ENCODE data around the gene ADCY4. TPM values are rescaled to one million over a fixed set of nuclear protein-coding genes. Genes with fewer than 3 reads are reported as not detected.

Gene ADCY4
- total and polyA plus RNA-seq, 4 donors = 22.6 to 42.8 (median 36.0) TPM

GRCh38 chr14:24381363-24382063 lies 46.6 kb upstream of the ADCY4 start:
- no peak for TF ChIP-seq CTCF (IDR thresholded peaks at IDR 0.05; ENCODE audit: control extremely low read depth, extremely low read depth)
- DNase-seq = no peak
- WGBS, 2 donors = 88 to 92% methylated on average over 8 of the region's 8 CpGs

GRCh38 chr14:24379907-24380730 lies 45.2 kb upstream of the ADCY4 start:
- H3K27me3 ChIP-seq (ENCODE audit: control insufficient read depth in 3 of 3, insufficient read depth in 3 of 3, low read length in 2 of 3) = no peaks in the 10 kb centered on the region
- DNase-seq = no peak

More at GRCh38 chr14:24381363-24382063, 46.6 kb upstream of the ADCY4 start:
- Histone ChIP-seq H3K4me1 (ENCODE audit: control insufficient read depth in 5 of 5, insufficient read depth in 5 of 5, low read length in 5 of 5) (peaks cover 0 to 8% (median 0%) of the 10 kb centered on the region in 5 donors), H3K9ac (ENCODE audit: insufficient read depth in 1 of 2, low read length in 2 of 2) (no peak overlapping the region), H3K36me3 (ENCODE audit: control insufficient read depth in 4 of 4, insufficient read depth in 4 of 4, low read length in 4 of 4) (peaks cover 0 to 3% (median 0%) of the 10 kb centered on the region in 4 donors), H3K27ac (ENCODE audit: low read depth in 1 of 2, low read length in 1 of 2) (no peak overlapping the region), H3K9me3 (ENCODE audit: control insufficient read depth in 4 of 4, insufficient read depth in 3 of 4, low read length in 3 of 4) (no peaks in the 10 kb centered on the region), H3K4me3 (no peak overlapping the region), H3K27me3 (ENCODE audit: control insufficient read depth in 3 of 3, insufficient read depth in 3 of 3, low read length in 2 of 3) (no peaks in the 10 kb centered on the region)
- ATAC-seq (ENCODE audit: insufficient read depth, low FRiP score) = no peak

GRCh38 chr14:24378981-24379906 lies 44.4 kb upstream of the ADCY4 start:
- H3K27ac ChIP-seq (ENCODE audit: low read depth in 1 of 2, low read length in 1 of 2) = no peak overlapping the region
- H3K9ac ChIP-seq (ENCODE audit: insufficient read depth in 1 of 2, low read length in 2 of 2) = no peak overlapping the region
- DNase-seq (no peak), ATAC-seq (ENCODE audit: insufficient read depth, low FRiP score) (no peak)
- no peaks in the 10 kb centered on the region for H3K27me3 ChIP-seq (ENCODE audit: control insufficient read depth in 3 of 3, insufficient read depth in 3 of 3, low read length in 2 of 3)
- H3K9me3 ChIP-seq (ENCODE audit: control insufficient read depth in 4 of 4, insufficient read depth in 3 of 4, low read length in 3 of 4) = no peaks in the 10 kb centered on the region
- no peak overlapping the region for H3K4me3 ChIP-seq
- H3K36me3 ChIP-seq (ENCODE audit: control insufficient read depth in 4 of 4, insufficient read depth in 4 of 4, low read length in 4 of 4) = peaks cover 0 to 20% (median 3%) of the 10 kb centered on the region in 4 donors
- H3K4me1 ChIP-seq (ENCODE audit: control insufficient read depth in 5 of 5, insufficient read depth in 5 of 5, low read length in 5 of 5) = peaks cover 0 to 8% (median 0%) of the 10 kb centered on the region in 5 donors
- 82 to 92% methylated on average over 7 of the region's 7 CpGs for WGBS, 2 donors
- TF ChIP-seq CTCF (IDR thresholded peaks at IDR 0.05; ENCODE audit: control extremely low read depth, extremely low read depth) = no peak

More at GRCh38 chr14:24379907-24380730, 45.2 kb upstream of the ADCY4 start:
- Histone ChIP-seq H3K36me3 (ENCODE audit: control insufficient read depth in 4 of 4, insufficient read depth in 4 of 4, low read length in 4 of 4) (peaks cover 0 to 13% (median under 1%) of the 10 kb centered on the region in 4 donors), H3K9me3 (ENCODE audit: control insufficient read depth in 4 of 4, insufficient read depth in 3 of 4, low read length in 3 of 4) (no peaks in the 10 kb centered on the region), H3K4me3 (no peak overlapping the region), H3K27ac (ENCODE audit: low read depth in 1 of 2, low read length in 1 of 2) (no peak overlapping the region), H3K9ac (ENCODE audit: insufficient read depth in 1 of 2, low read length in 2 of 2) (no peak overlapping the region), H3K4me1 (ENCODE audit: control insufficient read depth in 5 of 5, insufficient read depth in 5 of 5, low read length in 5 of 5) (peaks cover 0 to 8% (median 0%) of the 10 kb centered on the region in 5 donors)
- ATAC-seq (ENCODE audit: insufficient read depth, low FRiP score) = no peak
- WGBS, 2 donors = 86 to 89% methylated on average over 15 of the region's 15 CpGs
- TF ChIP-seq CTCF (IDR thresholded peaks at IDR 0.05; ENCODE audit: control extremely low read depth, extremely low read depth) = no peak
